GM23338 (cell line): ENCODE data around the gene RMI2. TPM values are rescaled to one million over a fixed set of nuclear protein-coding genes. Genes with fewer than 3 reads are reported as not detected.

Experiments
- ATAC-seq: fragments of 200-7000 bp; cut with Tn5 transposase; 3 replicates; pipeline ENCODE4 v1.9.1; 2020
- DNase-seq: peaks from one replicate; pipeline ENCODE4 v3.0.0-alpha.2; 2015; ENCODE audit warnings: low spot score
- H2AFZ ChIP-seq: fragments of 200-600 bp; sonication (generic); 2 replicates; pipeline ENCODE4 v1.8.0; 2016; ENCODE audit warnings: antibody characterized with exemption, mild to moderate bottlenecking, moderate library complexity
- H3F3A ChIP-seq: fragments of 200-600 bp; sonication (generic); replicated peaks from 2 replicates; pipeline ENCODE4 v1.8.0; 2017; ENCODE audit warnings: antibody characterized with exemption, mixed run types, low read depth
- H3K27ac ChIP-seq: fragments of 200-600 bp; sonication (generic); 2 replicates; pipeline ENCODE4 v1.6.1; 2016; ENCODE audit warnings: low read depth
- H3K27me3 ChIP-seq: fragments of 200-600 bp; sonication (generic); 2 replicates; pipeline ENCODE4 v1.8.0; 2016; ENCODE audit warnings: mild to moderate bottlenecking, mixed run types, moderate library complexity; ENCODE audit not compliant: insufficient read depth
- H3K36me3 ChIP-seq: fragments of 200-600 bp; sonication (generic); 2 replicates; pipeline ENCODE4 v1.8.0; 2016; ENCODE audit warnings: mild to moderate bottlenecking; ENCODE audit not compliant: insufficient read depth
- H3K4me1 ChIP-seq: fragments of 200-600 bp; sonication (generic); 2 replicates; pipeline ENCODE4 v1.8.0; 2016; ENCODE audit warnings: mild to moderate bottlenecking, moderate library complexity; ENCODE audit not compliant: insufficient read depth
- H3K4me2 ChIP-seq: fragments of 200-600 bp; sonication (generic); 2 replicates; pipeline ENCODE4 v1.7.1; 2017; ENCODE audit warnings: mixed run types
- H3K4me3 ChIP-seq: fragments of 200-600 bp; sonication (generic); 2 replicates; pipeline ENCODE4 v1.6.1; 2016; ENCODE audit warnings: mixed run types
- H3K79me2 ChIP-seq: fragments of 200-600 bp; sonication (generic); replicated peaks from 2 replicates; pipeline ENCODE4 v1.8.0; 2017; ENCODE audit warnings: mild to moderate bottlenecking; ENCODE audit not compliant: insufficient read depth
- H3K9me2 ChIP-seq: fragments of 200-600 bp; sonication (generic); 2 replicates; pipeline ENCODE4 v1.8.0; 2017; ENCODE audit not compliant: insufficient read depth
- H4K20me1 ChIP-seq: fragments of 200-600 bp; sonication (generic); replicated peaks from 2 replicates; pipeline ENCODE4 v1.8.0; 2017; ENCODE audit warnings: mild to moderate bottlenecking; ENCODE audit not compliant: insufficient read depth
- H3K27ac Mint-ChIP-seq: 2 replicates; pipeline ENCODE4 v1.8.0; 2020; ENCODE audit warnings: inconsistent platforms, mild to moderate bottlenecking, moderate library complexity, mixed read lengths
- H3K27me3 Mint-ChIP-seq: 3 replicates; pipeline ENCODE4 v1.8.0; 2022; ENCODE audit warnings: low read depth, mild to moderate bottlenecking, moderate library complexity, mixed read lengths, inconsistent platforms; ENCODE audit not compliant: insufficient read depth, poor library complexity
- H3K36me3 Mint-ChIP-seq: 3 replicates; pipeline ENCODE4 v1.8.0; 2021; ENCODE audit warnings: low read depth, mild to moderate bottlenecking, inconsistent platforms, moderate library complexity, mixed read lengths
- H3K4me1 Mint-ChIP-seq: 3 replicates; pipeline ENCODE4 v1.8.0; 2020; ENCODE audit warnings: mild to moderate bottlenecking, inconsistent platforms, mixed read lengths
- H3K4me3 Mint-ChIP-seq: 3 replicates; pipeline ENCODE4 v1.8.0; 2021; ENCODE audit warnings: moderate library complexity, mild to moderate bottlenecking, inconsistent platforms, mixed read lengths
- H3K9me3 Mint-ChIP-seq: 3 replicates; pipeline ENCODE4 v1.8.0; 2020; ENCODE audit warnings: moderate library complexity, mild to moderate bottlenecking, inconsistent platforms, mixed read lengths
- CTCF ChIP-seq, 2 experiments: fragments of 200-600 bp in 1 of 2; sonication (generic) in 1 of 2; conservative IDR thresholded peaks; 2 replicates each; pipeline versions ENCODE4 v1.5.1 to v1.6.1; 2016 to 2017; ENCODE audit warnings: antibody characterized with exemption in 2 of 2, low read depth in 2 of 2, mild to moderate bottlenecking in 2 of 2, moderate library complexity in 1 of 2
- EZH2 ChIP-seq: fragments of 200-600 bp; sonication (generic); IDR thresholded peaks from one replicate; pipeline ENCODE4 v1.8.0; 2017; ENCODE audit warnings: antibody characterized with exemption, mild to moderate bottlenecking, low read depth; ENCODE audit not compliant: unreplicated experiment
- JUNB ChIP-seq: IDR thresholded peaks from one replicate; pipeline ENCODE4 v1.6.1; 2016; ENCODE audit warnings: antibody characterized with exemption; ENCODE audit not compliant: unreplicated experiment
- NANOG ChIP-seq: IDR thresholded peaks from 2 replicates; pipeline ENCODE4 v1.6.1; 2016; ENCODE audit warnings: antibody characterized with exemption, borderline replicate concordance
- STAT1 ChIP-seq: IDR thresholded peaks from one replicate; pipeline ENCODE4 v1.6.1; 2016; ENCODE audit warnings: antibody characterized with exemption; ENCODE audit not compliant: unreplicated experiment
- ZNF462 ChIP-seq: fragments of 250-450 bp; sonication (Bioruptor Pico); IDR thresholded peaks from 2 replicates; pipeline ENCODE4 v1.5.0; 2020; ENCODE audit warnings: mild to moderate bottlenecking, moderate library complexity
- polyA plus RNA-seq: library from polyadenylated mRNA; unstranded; fragments of >200 nt; fragmentation: Nextera tagmentation; extraction: Ambion mirVana; gene quantifications from 2 replicates; pipeline ENCODE4 v1.2.1, GENCODE V29; 2016
- total RNA-seq: library from RNA; depleted of rRNA; stranded (reverse); fragments of >200 nt; shearing (Covaris generic); gene quantifications from 2 replicates; pipeline ENCODE4 v1.2.3, GENCODE V29; 2014

Gene RMI2
- total and polyA plus RNA-seq, 2 experiments from 2014 or later: 98.2 to 108 TPM

- TF ChIP-seq ZNF462: no peak
- no peak for TF ChIP-seq CTCF (conservative IDR thresholded peaks at IDR 0.05; ENCODE audit: low read depth in 2 of 2)
- no peak for TF ChIP-seq STAT1
- TF ChIP-seq JUNB: no peak
- TF ChIP-seq EZH2: no peak
- no peak for TF ChIP-seq NANOG
Observed at GRCh38 chr16:11295672-11296071, 49.6 kb upstream of the RMI2 start (continued).

- Mint-ChIP-seq H3K27ac (0 out of 2 replicates have a peak overlapping the region, but pooled peaks have one; percentile 23), H3K27me3 (no peaks in the 10 kb centered on the region), H3K4me1 (peaks cover 19% of the 10 kb centered on the region), H3K36me3 (no peaks in the 10 kb centered on the region), H3K4me3 (no peak overlapping the region), H3K9me3 (no peaks in the 10 kb centered on the region)
- no peaks in the 10 kb centered on the region for H3K27me3 ChIP-seq
- H3K4me1 ChIP-seq: peaks cover 21% of the 10 kb centered on the region
- no peaks in the 10 kb centered on the region for H3K9me2 ChIP-seq
- no peak overlapping the region for H3K27ac ChIP-seq
- no peaks in the 10 kb centered on the region for H3K36me3 ChIP-seq
- H3F3A ChIP-seq: peaks cover 7% of the 10 kb centered on the region; the same call in 1 of the 2 replicates
- no peak for ATAC-seq
- no peak for TF ChIP-seq JUNB
- no peak for TF ChIP-seq EZH2
- no peaks in the 10 kb centered on the region for H4K20me1 ChIP-seq
- no peak overlapping the region for H3K4me3 ChIP-seq
- H3K4me2 ChIP-seq: no peak overlapping the region
- DNase-seq: no peak
- H3K79me2 ChIP-seq: no peaks in the 10 kb centered on the region
- H2AFZ ChIP-seq: peak overlapping the region; percentile 96; the same call in 1 of the 2 replicates
Observed at GRCh38 chr16:11296351-11296705, 48.9 kb upstream of the RMI2 start.
